OCI-LY7 (cell line): ENCODE results near the gene SLC16A13. TPM values are rescaled to one million over a fixed set of nuclear protein-coding genes. Genes with fewer than 3 reads are reported as not detected.
A peak's percentile ranks its signal among the peaks of the same experiment; 100 is the strongest.

ENCODE experiments used
- BruUV-seq: library from RNA; stranded (reverse); fragments of 400-500 nt; replicated peaks from 2 replicates; lab custom pipeline; 2021; lab: Mats Ljungman, UMichigan
- CTCF ChIA-PET: fragments of 300-600 bp; sonication (Branson Sonifier 250); formaldehyde crosslinking; loops from one replicate; lab custom pipeline; 2022; ENCODE audit warnings: antibody characterized with exemption; ENCODE audit not compliant: unreplicated experiment; lab: Charles Lee
- POLR2A ChIA-PET: fragments of 300-600 bp; sonication (Branson Sonifier 250); formaldehyde crosslinking; loops from one replicate; lab custom pipeline; 2022; ENCODE audit warnings: antibody characterized with exemption; lab: Charles Lee
- DNase-seq: peaks from one replicate; pipeline ENCODE4 v3.0.0-alpha.2; 2015; ENCODE audit warnings: low spot score
- H2AFZ ChIP-seq: fragments of 200-600 bp; sonication (generic), shearing (Covaris generic); 2 replicates; pipeline ENCODE4 v1.6.1; 2014; ENCODE audit warnings: mild to moderate bottlenecking, antibody characterized with exemption, low read length, moderate library complexity
- H3K27ac ChIP-seq: fragments of 200-600 bp; sonication (generic); 2 replicates; pipeline ENCODE4 v1.5.1; 2014; ENCODE audit warnings: mixed run types, low read depth, mild to moderate bottlenecking, moderate library complexity, low read length, inconsistent platforms; ENCODE audit not compliant: poor library complexity, severe bottlenecking
- H3K36me3 ChIP-seq: fragments of 200-600 bp; sonication (generic); 2 replicates; pipeline ENCODE4 v1.6.1; 2014; ENCODE audit warnings: mild to moderate bottlenecking, antibody characterized with exemption, low read length, moderate library complexity, mixed read lengths; ENCODE audit not compliant: insufficient read depth
- H3K4me1 ChIP-seq: fragments of 200-600 bp; sonication (generic); 2 replicates; pipeline ENCODE4 v1.5.1; 2014; ENCODE audit warnings: mild to moderate bottlenecking, low read length; ENCODE audit not compliant: insufficient read depth, poor library complexity, severe bottlenecking
- H3K4me2 ChIP-seq: fragments of 200-600 bp; sonication (generic); 2 replicates; pipeline ENCODE4 v1.6.1; 2014; ENCODE audit warnings: mild to moderate bottlenecking, low read length
- H3K4me3 ChIP-seq: fragments of 200-600 bp; sonication (generic); 2 replicates; pipeline ENCODE4 v1.5.1; 2014; ENCODE audit warnings: mild to moderate bottlenecking, low read depth, low read length; ENCODE audit not compliant: poor library complexity, severe bottlenecking
- H3K79me2 ChIP-seq: fragments of 200-600 bp; sonication (generic); 2 replicates; pipeline ENCODE4 v1.6.1; 2016; ENCODE audit warnings: low read depth, mild to moderate bottlenecking, low read length, moderate library complexity, mixed read lengths; ENCODE audit not compliant: insufficient read depth
- H3K9me2 ChIP-seq: fragments of 200-600 bp; sonication (generic); 2 replicates; pipeline ENCODE4 v1.6.1; 2016; ENCODE audit warnings: mild to moderate bottlenecking, low read length, mixed read lengths; ENCODE audit not compliant: insufficient read depth
- H3K9me3 ChIP-seq: fragments of 200-600 bp; sonication (generic); 2 replicates; pipeline ENCODE4 v1.6.1; 2014; ENCODE audit warnings: mild to moderate bottlenecking, mixed run types, low read length, mixed read lengths
- H4K20me1 ChIP-seq: fragments of 200-600 bp; sonication (generic); 2 replicates; pipeline ENCODE4 v1.6.1; 2014; ENCODE audit warnings: mild to moderate bottlenecking, antibody characterized with exemption, low read length, moderate library complexity, mixed read lengths; ENCODE audit not compliant: insufficient read depth
- EZH2phosphoT487 ChIP-seq: fragments of 200-600 bp; sonication (generic); IDR thresholded peaks from 2 replicates; pipeline ENCODE4 v1.6.1; 2018; ENCODE audit warnings: low read depth, borderline replicate concordance, mild to moderate bottlenecking, mixed run types, antibody characterized with exemption, low read length, moderate library complexity, mixed read lengths
- intact Hi-C: fragments of 100-400 bp; cut with micrococcal nuclease; formaldehyde crosslinking; loops from one replicate; pipeline ENCODE4 v1.10.0; 2022; ENCODE audit not compliant: unreplicated experiment
- total RNA-seq, 2 experiments: library from RNA; depleted of rRNA in 1 of 2; stranded (reverse); fragments of >200 nt in 1 of 2; shearing (Covaris generic) in 1 of 2; gene quantifications; 2 replicates each; pipeline ENCODE4 v1.2.3, GENCODE V29; 2014 to 2022
- TF ChIP-seq, protein P1 (sequence below): fragments of 200-600 bp; sonication (generic); conservative IDR thresholded peaks from 2 replicates; pipeline ENCODE4 v1.5.1; 2014; ENCODE audit warnings: mild to moderate bottlenecking, antibody characterized with exemption, low read length, moderate library complexity, mixed read lengths

Gene SLC16A13
- total RNA-seq, 2 experiments from 2014 or later = 2.8 to 22.5 TPM

DNA sequence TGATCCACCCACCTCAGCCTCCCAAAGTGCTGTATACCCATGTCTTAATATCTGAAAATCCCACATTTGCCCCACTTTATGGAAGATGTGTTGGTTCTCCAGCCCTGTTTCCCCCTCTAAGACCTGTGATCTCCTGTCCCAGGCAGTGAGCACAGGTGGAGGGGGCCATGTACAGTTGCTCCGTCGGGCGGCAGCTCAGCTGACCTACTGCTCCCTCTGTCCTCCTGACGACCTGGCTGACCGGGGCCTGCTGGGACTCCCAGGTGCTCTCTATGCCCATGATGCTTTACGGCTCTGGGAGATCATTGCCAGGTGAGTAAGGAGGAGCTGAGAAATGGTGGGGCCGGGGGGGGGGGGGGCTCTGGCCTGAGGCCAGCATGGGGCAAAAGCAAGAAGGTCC, 30.1 kb upstream of the SLC16A13 start:
- DNase-seq = no peak
- ChIA-PET CTCF (interaction anchor here (0.6 to 1.3 kb wide), 2 partner anchors 94 to 95 kb away, joined by 6 to 7 read pairs; no protein-coding TSS in a partner anchor), POLR2A (no interaction called here)
- no peak overlapping the region for H2AFZ ChIP-seq
- intact Hi-C loops = loop anchor here (2.0 kb wide), 1 partner anchor 93 kb away; no protein-coding TSS in a partner anchor
- no peak overlapping the region for H3K4me3 ChIP-seq
- no peak overlapping the region for H3K4me2 ChIP-seq
- H4K20me1 ChIP-seq = no peaks in the 10 kb centered on the region; the same call in 1 of the 2 replicates
- H3K79me2 ChIP-seq = peaks cover 4% of the 10 kb centered on the region; the same call in 1 of the 2 replicates
- H3K4me1 ChIP-seq = peaks cover 6% of the 10 kb centered on the region
- H3K9me2 ChIP-seq = no peaks in the 10 kb centered on the region
- TF ChIP-seq, protein P1, sequence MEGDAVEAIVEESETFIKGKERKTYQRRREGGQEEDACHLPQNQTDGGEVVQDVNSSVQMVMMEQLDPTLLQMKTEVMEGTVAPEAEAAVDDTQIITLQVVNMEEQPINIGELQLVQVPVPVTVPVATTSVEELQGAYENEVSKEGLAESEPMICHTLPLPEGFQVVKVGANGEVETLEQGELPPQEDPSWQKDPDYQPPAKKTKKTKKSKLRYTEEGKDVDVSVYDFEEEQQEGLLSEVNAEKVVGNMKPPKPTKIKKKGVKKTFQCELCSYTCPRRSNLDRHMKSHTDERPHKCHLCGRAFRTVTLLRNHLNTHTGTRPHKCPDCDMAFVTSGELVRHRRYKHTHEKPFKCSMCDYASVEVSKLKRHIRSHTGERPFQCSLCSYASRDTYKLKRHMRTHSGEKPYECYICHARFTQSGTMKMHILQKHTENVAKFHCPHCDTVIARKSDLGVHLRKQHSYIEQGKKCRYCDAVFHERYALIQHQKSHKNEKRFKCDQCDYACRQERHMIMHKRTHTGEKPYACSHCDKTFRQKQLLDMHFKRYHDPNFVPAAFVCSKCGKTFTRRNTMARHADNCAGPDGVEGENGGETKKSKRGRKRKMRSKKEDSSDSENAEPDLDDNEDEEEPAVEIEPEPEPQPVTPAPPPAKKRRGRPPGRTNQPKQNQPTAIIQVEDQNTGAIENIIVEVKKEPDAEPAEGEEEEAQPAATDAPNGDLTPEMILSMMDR = no peak
- TF ChIP-seq EZH2phosphoT487 = no peak
- no peak overlapping the region for H3K27ac ChIP-seq
- H3K9me3 ChIP-seq = no peaks in the 10 kb centered on the region
- no TSS peak for BruUV-seq
- H3K36me3 ChIP-seq = peaks cover 34% of the 10 kb centered on the region

DNA sequence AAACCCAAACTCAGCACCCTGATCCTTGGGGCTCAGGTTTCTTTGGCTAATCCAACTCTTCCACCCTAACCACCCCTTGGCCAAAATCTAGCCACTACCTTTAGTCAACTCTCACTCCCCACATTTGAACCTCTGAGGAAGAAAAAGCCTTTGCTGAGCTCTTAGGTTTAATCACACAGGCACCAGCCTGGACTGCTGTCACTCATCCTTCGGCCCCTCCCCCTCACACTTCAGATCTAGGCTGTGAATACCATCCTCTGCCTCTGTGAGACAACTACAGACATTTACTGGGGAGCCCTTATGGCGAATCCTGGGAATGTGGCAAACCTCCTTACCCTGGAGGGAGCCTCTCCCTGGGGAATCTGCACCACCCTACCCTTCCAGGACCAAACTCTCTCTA, 28.7 kb upstream of the SLC16A13 start:
- DNase-seq = no peak
- Histone ChIP-seq H3K9me2 (no peaks in the 10 kb centered on the region), H3K27ac (no peak overlapping the region), H3K79me2 (peaks cover 18% of the 10 kb centered on the region), H3K4me1 (peaks cover 15% of the 10 kb centered on the region), H2AFZ (no peak overlapping the region), H4K20me1 (no peaks in the 10 kb centered on the region; the same call in 1 of the 2 replicates), H3K36me3 (peaks cover 20% of the 10 kb centered on the region), H3K4me2 (no peak overlapping the region), H3K9me3 (no peaks in the 10 kb centered on the region), H3K4me3 (no peak overlapping the region)
- CTCF ChIA-PET = no interaction called here
- TF ChIP-seq EZH2phosphoT487 = no peak
- TF ChIP-seq, protein P1 = no peak
- intact Hi-C loops = no loop called here
- BruUV-seq = no TSS peak
- POLR2A ChIA-PET = interaction anchor here (0.7 kb wide), 1 partner anchor 127 kb away, joined by 3 read pairs; no protein-coding TSS in a partner anchor

DNA sequence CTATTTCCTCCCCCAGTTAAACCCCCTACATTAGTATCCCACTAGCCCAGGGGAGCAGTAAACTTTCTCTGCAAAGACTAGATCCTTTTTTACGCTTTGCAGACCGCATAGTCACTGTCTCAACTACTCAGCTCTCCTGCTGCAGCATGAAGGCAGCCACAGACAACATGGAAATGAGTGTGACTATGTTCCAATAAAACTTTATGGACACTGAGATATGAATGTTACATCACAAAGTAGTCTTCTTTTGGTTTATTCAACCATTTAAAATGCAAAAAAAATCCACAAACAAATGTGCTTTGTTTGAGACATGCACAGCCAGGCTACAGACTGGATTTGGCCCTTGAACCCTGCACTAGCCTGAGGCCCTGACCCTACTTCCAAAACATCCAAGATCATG, 25.3 kb upstream of the SLC16A13 start:
- POLR2A ChIA-PET = no interaction called here
- H3K27ac ChIP-seq = no peak overlapping the region
- no peak for DNase-seq

More for the DNA sequence above, 25.3 kb upstream of the SLC16A13 start:
- Histone ChIP-seq H3K79me2 (peaks cover 34% of the 10 kb centered on the region), H3K4me1 (peaks cover 16% of the 10 kb centered on the region), H3K9me2 (no peaks in the 10 kb centered on the region), H3K4me2 (peak overlapping the region; percentile 99), H3K4me3 (peak overlapping the region; percentile 82), H4K20me1 (no peaks in the 10 kb centered on the region), H2AFZ (no peak overlapping the region), H3K36me3 (peaks cover 16% of the 10 kb centered on the region), H3K9me3 (no peaks in the 10 kb centered on the region)
- CTCF ChIA-PET = interaction anchor here (0.6 kb wide), 1 partner anchor 168 kb away, joined by 5 read pairs; no protein-coding TSS in a partner anchor
- BruUV-seq = no TSS peak
- intact Hi-C loops = loop anchor here (5.0 kb wide), 1 partner anchor 153 kb away; no protein-coding TSS in a partner anchor
- no peak for TF ChIP-seq EZH2phosphoT487
- TF ChIP-seq, protein P1 = no peak
